TTC549 (cell line): Measurements from ENCODE around the gene PDE6C.

ENCODE experiments used
- FAIRE-seq: peaks from 2 replicates; lab custom pipeline; 2012; peaks lifted over from hg19 to GRCh38; lab: Jason Lieb, UNC

PDE6C gene

GRCh38 chr10:93612311-93612710, at the start of gene PDE6C:
Gene PDE6C, plus strand, starts transcription at chr10:93612537. Its CDS starts 189 bp downstream, at chr10:93612726.
- no peak for FAIRE-seq

GRCh38 chr10:93565446-93565845, 46.9 kb upstream of the PDE6C start:
- no peak for FAIRE-seq

- no peak for FAIRE-seq
Measured at GRCh38 chr10:93566435-93567276, 45.7 kb upstream of the PDE6C start, which contains the start of gene FFAR4. Gene FFAR4, plus strand, starts transcription at chr10:93566665. Its CDS starts 56 bp downstream, at chr10:93566721.

GRCh38 chr10:93567277-93568104, 44.8 kb upstream of the PDE6C start:
- no peak for FAIRE-seq

GRCh38 chr10:93568105-93568390, 44.3 kb upstream of the PDE6C start:
- no peak for FAIRE-seq

- no peak for FAIRE-seq
Measured at GRCh38 chr10:93570383-93570782, 42.0 kb upstream of the PDE6C start.

- no peak for FAIRE-seq
Measured at GRCh38 chr10:93572606-93573005, 39.7 kb upstream of the PDE6C start.

- no peak for FAIRE-seq
Measured at GRCh38 chr10:93573051-93573909, 39.1 kb upstream of the PDE6C start.

- FAIRE-seq, result no peak
Measured at GRCh38 chr10:93573924-93574323, 38.4 kb upstream of the PDE6C start.

GRCh38 chr10:93576888-93577287, 35.4 kb upstream of the PDE6C start:
- no peak for FAIRE-seq

GRCh38 chr10:93577565-93577964, 34.8 kb upstream of the PDE6C start:
- FAIRE-seq, result no peak

- no peak for FAIRE-seq
Measured at GRCh38 chr10:93579089-93579488, 33.2 kb upstream of the PDE6C start.

- no peak for FAIRE-seq
Measured at GRCh38 chr10:93579985-93580711, 32.2 kb upstream of the PDE6C start.

- FAIRE-seq, result no peak
Measured at GRCh38 chr10:93580828-93581227, 31.5 kb upstream of the PDE6C start.

GRCh38 chr10:93584445-93584844, 27.9 kb upstream of the PDE6C start:
- no peak for FAIRE-seq

- FAIRE-seq, result no peak
Measured at GRCh38 chr10:93589648-93590562, 22.4 kb upstream of the PDE6C start.

- FAIRE-seq, result no peak
Measured at GRCh38 chr10:93590638-93591037, 21.7 kb upstream of the PDE6C start.

- FAIRE-seq, result no peak
Measured at GRCh38 chr10:93591065-93591808, 21.1 kb upstream of the PDE6C start.

- no peak for FAIRE-seq
Measured at GRCh38 chr10:93593254-93593653, 19.1 kb upstream of the PDE6C start.

- no peak for FAIRE-seq
Measured at GRCh38 chr10:93593749-93594148, 18.6 kb upstream of the PDE6C start.
